Astrocyte (in vitro differentiated cells and primary cell): ENCODE results near the gene PCDHGC3. TPM values are rescaled to one million over a fixed set of nuclear protein-coding genes. Genes with fewer than 3 reads are reported as not detected.

ENCODE experiments used
- DNase-seq: peaks from one replicate; pipeline ENCODE4 v3.0.0-alpha.2; 2010; ENCODE audit warnings: low read depth
- FAIRE-seq: peaks from 2 replicates; lab custom pipeline; 2011; peaks lifted over from hg19 to GRCh38; lab: Jason Lieb, UNC
- H2AFZ ChIP-seq: 2 replicates; pipeline ENCODE4 v1.6.0; 2012; ENCODE audit warnings: low read depth, low read length, inconsistent platforms
- H3K27ac ChIP-seq: 2 replicates; pipeline ENCODE4 v1.5.1; 2011; ENCODE audit warnings: low read depth, low read length, inconsistent platforms
- H3K27me3 ChIP-seq: 2 replicates; pipeline ENCODE4 v1.6.0; 2011; ENCODE audit warnings: low read length, inconsistent platforms; ENCODE audit not compliant: insufficient read depth
- H3K36me3 ChIP-seq: 2 replicates; pipeline ENCODE4 v1.5.1; 2011; ENCODE audit warnings: low read length, inconsistent platforms; ENCODE audit not compliant: insufficient read depth
- H3K4me1 ChIP-seq: 2 replicates; pipeline ENCODE4 v1.5.1; 2011; ENCODE audit warnings: low read length, inconsistent platforms; ENCODE audit not compliant: insufficient read depth
- H3K4me2 ChIP-seq: 2 replicates; pipeline ENCODE4 v1.6.0; 2012; ENCODE audit warnings: low read length, inconsistent platforms
- H3K4me3 ChIP-seq: 2 replicates; pipeline ENCODE4 v1.5.1; 2011; ENCODE audit warnings: low read depth, mild to moderate bottlenecking, low read length, inconsistent platforms; ENCODE audit not compliant: insufficient read depth
- H3K79me2 ChIP-seq: 2 replicates; pipeline ENCODE4 v1.6.0; 2012; ENCODE audit warnings: mild to moderate bottlenecking, low read length, inconsistent platforms; ENCODE audit not compliant: insufficient read depth
- H3K9ac ChIP-seq: 2 replicates; pipeline ENCODE4 v1.6.0; 2012; ENCODE audit warnings: mild to moderate bottlenecking, low read length, inconsistent platforms
- H3K9me3 ChIP-seq: 2 replicates; pipeline ENCODE4 v1.5.1; 2012; ENCODE audit warnings: low read depth, mild to moderate bottlenecking, low read length, inconsistent platforms; ENCODE audit not compliant: insufficient read depth
- H4K20me1 ChIP-seq: 2 replicates; pipeline ENCODE4 v1.6.0; 2012; ENCODE audit warnings: low read length, inconsistent platforms; ENCODE audit not compliant: insufficient read depth
- H3K27ac Mint-ChIP-seq: one replicate; pipeline ENCODE4 v1.8.0; 2021; ENCODE audit warnings: mild to moderate bottlenecking, mixed read lengths; ENCODE audit not compliant: unreplicated experiment
- H3K27me3 Mint-ChIP-seq: one replicate; pipeline ENCODE4 v1.8.0; 2021; ENCODE audit warnings: low read depth, mixed read lengths; ENCODE audit not compliant: unreplicated experiment
- H3K36me3 Mint-ChIP-seq: one replicate; pipeline ENCODE4 v1.8.0; 2021; ENCODE audit warnings: low read depth, mixed read lengths; ENCODE audit not compliant: unreplicated experiment
- H3K4me1 Mint-ChIP-seq: one replicate; pipeline ENCODE4 v1.8.0; 2021; ENCODE audit warnings: low read depth, mixed read lengths; ENCODE audit not compliant: unreplicated experiment
- H3K4me3 Mint-ChIP-seq: one replicate; pipeline ENCODE4 v1.8.0; 2021; ENCODE audit warnings: mild to moderate bottlenecking, moderate library complexity, mixed read lengths; ENCODE audit not compliant: unreplicated experiment
- H3K9me3 Mint-ChIP-seq: one replicate; pipeline ENCODE4 v1.8.0; 2021; ENCODE audit warnings: mild to moderate bottlenecking, mixed read lengths; ENCODE audit not compliant: unreplicated experiment
- EZH2 ChIP-seq: IDR thresholded peaks from 2 replicates; pipeline ENCODE4 v1.6.1; 2012; ENCODE audit warnings: mild to moderate bottlenecking, low read length, inconsistent platforms; ENCODE audit not compliant: insufficient read depth
- total RNA-seq: library from RNA; stranded (reverse); gene quantifications from 2 replicates; pipeline ENCODE4 v1.2.1, GENCODE V29; 2021
- TF ChIP-seq, protein P1 (sequence below): IDR thresholded peaks from 2 replicates; pipeline ENCODE4 v1.5.1; 2011; ENCODE audit warnings: low read depth, mild to moderate bottlenecking, inconsistent platforms, low read length, moderate library complexity; ENCODE audit not compliant: insufficient read depth

The PCDHGC3 gene
- total RNA-seq, 1 donor from 2014 or later, result 84.7 TPM

DNA sequence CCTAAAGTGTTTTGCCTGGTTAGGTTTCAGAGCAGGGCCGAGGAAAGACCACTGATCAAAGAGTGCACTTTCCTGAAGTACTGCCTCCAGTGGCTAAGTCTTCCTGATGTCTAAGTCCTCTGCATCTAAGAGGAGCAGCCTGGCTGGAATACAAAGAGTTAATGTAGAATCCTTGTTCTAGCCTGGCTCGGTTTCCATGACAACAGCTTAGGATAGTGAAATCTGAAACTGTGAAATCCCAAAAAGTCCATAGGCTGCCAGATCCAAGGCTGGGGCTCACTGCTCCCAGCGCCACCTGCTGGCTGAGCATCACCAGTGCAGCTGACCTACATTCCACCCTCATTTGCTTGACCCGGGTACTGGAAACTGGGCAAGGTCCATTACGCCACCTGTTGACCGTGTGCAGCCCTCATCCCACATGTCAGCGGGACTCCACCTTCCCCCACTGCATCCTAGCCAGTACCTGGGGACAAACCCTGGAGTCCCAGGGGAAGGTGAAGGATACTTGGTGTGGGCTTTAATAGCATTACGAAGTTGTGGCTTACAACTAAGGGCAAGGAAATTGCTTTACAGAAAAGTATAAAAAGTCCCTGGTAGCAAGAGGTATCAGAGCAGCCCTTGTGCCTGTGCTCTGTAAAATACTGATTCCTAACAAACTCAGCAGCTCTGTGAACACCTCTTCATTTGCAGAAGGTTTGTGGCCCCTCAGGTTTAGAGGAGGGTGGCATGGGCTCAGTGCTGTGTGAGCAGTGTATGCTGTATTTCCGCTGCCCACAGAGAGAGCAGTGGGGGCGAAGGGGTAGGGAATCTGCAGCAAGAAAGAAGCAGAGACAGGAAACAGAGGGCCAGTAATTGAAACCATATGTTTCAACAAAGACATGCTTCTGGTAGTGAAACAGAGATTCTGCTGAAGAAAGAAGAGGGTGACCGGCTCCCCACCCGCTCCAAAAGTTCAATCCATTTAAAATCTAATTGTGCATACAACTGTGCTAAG, 49.1 kb downstream of the PCDHGC3 start:
- Histone ChIP-seq H3K79me2 (peaks cover 5% of the 10 kb centered on the region), H3K36me3 (peaks cover 14% of the 10 kb centered on the region), H3K4me2 (peak overlapping the region; percentile 76), H3K4me3 (peak overlapping the region; percentile 6), H3K27ac (peak overlapping the region; percentile 77), H3K9ac (peak overlapping the region; percentile 64), H4K20me1 (no peaks in the 10 kb centered on the region), H3K27me3 (no peaks in the 10 kb centered on the region), H3K4me1 (peaks cover 61% of the 10 kb centered on the region), H3K9me3 (no peaks in the 10 kb centered on the region), H2AFZ (no peak overlapping the region)
- Mint-ChIP-seq H3K9me3 (no peaks in the 10 kb centered on the region), H3K4me1 (peaks cover 60% of the 10 kb centered on the region), H3K4me3 (no peak overlapping the region), H3K27me3 (no peaks in the 10 kb centered on the region), H3K36me3 (peaks cover 17% of the 10 kb centered on the region), H3K27ac (peak overlapping the region; percentile 81)
- TF ChIP-seq, protein P1, sequence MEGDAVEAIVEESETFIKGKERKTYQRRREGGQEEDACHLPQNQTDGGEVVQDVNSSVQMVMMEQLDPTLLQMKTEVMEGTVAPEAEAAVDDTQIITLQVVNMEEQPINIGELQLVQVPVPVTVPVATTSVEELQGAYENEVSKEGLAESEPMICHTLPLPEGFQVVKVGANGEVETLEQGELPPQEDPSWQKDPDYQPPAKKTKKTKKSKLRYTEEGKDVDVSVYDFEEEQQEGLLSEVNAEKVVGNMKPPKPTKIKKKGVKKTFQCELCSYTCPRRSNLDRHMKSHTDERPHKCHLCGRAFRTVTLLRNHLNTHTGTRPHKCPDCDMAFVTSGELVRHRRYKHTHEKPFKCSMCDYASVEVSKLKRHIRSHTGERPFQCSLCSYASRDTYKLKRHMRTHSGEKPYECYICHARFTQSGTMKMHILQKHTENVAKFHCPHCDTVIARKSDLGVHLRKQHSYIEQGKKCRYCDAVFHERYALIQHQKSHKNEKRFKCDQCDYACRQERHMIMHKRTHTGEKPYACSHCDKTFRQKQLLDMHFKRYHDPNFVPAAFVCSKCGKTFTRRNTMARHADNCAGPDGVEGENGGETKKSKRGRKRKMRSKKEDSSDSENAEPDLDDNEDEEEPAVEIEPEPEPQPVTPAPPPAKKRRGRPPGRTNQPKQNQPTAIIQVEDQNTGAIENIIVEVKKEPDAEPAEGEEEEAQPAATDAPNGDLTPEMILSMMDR, result peak; percentile 99
- no peak for TF ChIP-seq EZH2
- peak; percentile 90 for DNase-seq
- peak; percentile 69 for FAIRE-seq

DNA sequence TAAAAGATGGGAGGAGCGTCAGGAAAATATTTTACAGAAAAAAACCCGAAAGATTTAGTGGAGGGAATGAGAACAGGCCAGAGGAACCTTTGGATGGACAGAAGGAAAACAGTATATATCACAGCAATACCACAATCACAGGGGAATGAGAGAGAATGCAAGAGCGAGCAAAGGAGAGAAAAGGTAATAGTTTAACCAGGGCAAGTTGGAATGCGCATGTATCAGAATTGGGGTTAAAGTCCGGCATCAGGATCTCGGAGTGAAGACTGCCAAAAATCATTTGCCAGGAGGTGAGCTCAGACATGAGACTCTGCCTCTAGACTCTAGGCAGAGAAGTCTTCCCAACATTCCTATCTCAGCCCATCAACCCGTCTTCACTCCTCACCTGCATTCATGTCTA, 49.9 kb downstream of the PCDHGC3 start:
- no peaks in the 10 kb centered on the region for H3K27me3 Mint-ChIP-seq
- no peak overlapping the region for H3K4me3 Mint-ChIP-seq
- H3K4me1 Mint-ChIP-seq, result peaks cover 53% of the 10 kb centered on the region
- Histone ChIP-seq H4K20me1 (no peaks in the 10 kb centered on the region), H3K9ac (peak overlapping the region; percentile 64), H3K4me3 (no peak overlapping the region), H3K4me2 (peak overlapping the region; percentile 76), H3K4me1 (peaks cover 56% of the 10 kb centered on the region), H3K9me3 (no peaks in the 10 kb centered on the region), H2AFZ (no peak overlapping the region), H3K36me3 (peaks cover 14% of the 10 kb centered on the region), H3K79me2 (peaks cover 5% of the 10 kb centered on the region), H3K27ac (peak overlapping the region; percentile 77), H3K27me3 (no peaks in the 10 kb centered on the region)
- H3K36me3 Mint-ChIP-seq, result peaks cover 13% of the 10 kb centered on the region
- FAIRE-seq, result no peak
- H3K27ac Mint-ChIP-seq, result no peak overlapping the region
- TF ChIP-seq, protein P1, result no peak
- TF ChIP-seq EZH2, result no peak
- DNase-seq, result no peak
- H3K9me3 Mint-ChIP-seq, result no peaks in the 10 kb centered on the region
